OCI-LY3 (cell line): ENCODE results near the gene CCL28.

Experiments used
- CTCF ChIP-seq: fragments of 200-600, 300-600 bp; sonication (generic); IDR thresholded peaks from 2 replicates; pipeline ENCODE4 v1.5.1; 2014; ENCODE audit warnings: antibody characterized with exemption, low read length, low read depth
- EZH2phosphoT487 ChIP-seq: fragments of 200-600 bp; shearing (Covaris generic); IDR thresholded peaks from 2 replicates; pipeline ENCODE4 v1.6.1; 2018; ENCODE audit warnings: antibody characterized with exemption, mixed run types, low read depth

GRCh38 chr5:43352131-43352530, 60.1 kb downstream of the CCL28 start:
- TF ChIP-seq CTCF (no peak), EZH2phosphoT487 (no peak)
